Skeletal muscle satellite cell (primary cell): ENCODE data around the gene PSMG4.

Source experiments
- H3K27me3 ChIP-seq: 2 replicates; pipeline ENCODE4 v1.7.0; 2013; ENCODE audit warnings: low read length; ENCODE audit not compliant: control insufficient read depth, insufficient read depth
- H3K36me3 ChIP-seq: 2 replicates; pipeline ENCODE4 v1.7.0; 2013; ENCODE audit warnings: mild to moderate bottlenecking, control low read depth, low read length; ENCODE audit not compliant: insufficient read depth
- H3K4me1 ChIP-seq: 2 replicates; pipeline ENCODE4 v1.7.0; 2013; ENCODE audit warnings: low read length; ENCODE audit not compliant: control insufficient read depth, insufficient read depth
- H3K4me2 ChIP-seq: 2 replicates; pipeline ENCODE4 v1.7.0; 2013; ENCODE audit warnings: mild to moderate bottlenecking, low read length
- H3K4me3 ChIP-seq: 2 replicates; pipeline ENCODE4 v1.7.0; 2013; ENCODE audit warnings: low read length
- H3K9ac ChIP-seq: 2 replicates; pipeline ENCODE4 v1.7.0; 2013; ENCODE audit warnings: mild to moderate bottlenecking, low read depth, low read length, moderate library complexity
- H3K9me3 ChIP-seq: replicated peaks from 2 replicates; pipeline ENCODE4 v1.7.0; 2013; ENCODE audit warnings: mild to moderate bottlenecking, control low read depth, low read length

PSMG4 gene

DNA sequence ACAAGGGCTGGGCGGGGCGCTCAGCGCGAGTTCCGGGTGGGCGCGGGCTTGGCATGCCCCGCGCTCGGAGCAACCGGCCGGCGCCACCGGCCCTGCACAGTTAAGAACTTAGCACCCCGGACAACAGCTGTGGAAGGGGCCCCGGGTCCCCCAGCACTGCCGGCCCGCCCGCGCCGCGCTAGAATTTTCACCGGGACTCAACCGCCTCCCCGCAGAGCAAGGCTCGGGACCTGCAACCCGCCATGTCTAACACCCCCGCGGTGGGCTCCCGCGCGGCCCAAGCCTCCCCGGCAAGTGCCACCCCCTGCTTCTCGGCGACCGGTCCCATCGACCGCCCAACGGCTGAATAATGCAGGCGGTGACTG, 5.2 kb upstream of the PSMG4 start:
- Histone ChIP-seq H3K9ac (no peak overlapping the region), H3K36me3 (no peaks in the 10 kb centered on the region), H3K4me3 (no peak overlapping the region), H3K9me3 (no peaks in the 10 kb centered on the region), H3K4me1 (peaks cover 9% of the 10 kb centered on the region), H3K4me2 (no peak overlapping the region), H3K27me3 (peaks cover 7% of the 10 kb centered on the region)

DNA sequence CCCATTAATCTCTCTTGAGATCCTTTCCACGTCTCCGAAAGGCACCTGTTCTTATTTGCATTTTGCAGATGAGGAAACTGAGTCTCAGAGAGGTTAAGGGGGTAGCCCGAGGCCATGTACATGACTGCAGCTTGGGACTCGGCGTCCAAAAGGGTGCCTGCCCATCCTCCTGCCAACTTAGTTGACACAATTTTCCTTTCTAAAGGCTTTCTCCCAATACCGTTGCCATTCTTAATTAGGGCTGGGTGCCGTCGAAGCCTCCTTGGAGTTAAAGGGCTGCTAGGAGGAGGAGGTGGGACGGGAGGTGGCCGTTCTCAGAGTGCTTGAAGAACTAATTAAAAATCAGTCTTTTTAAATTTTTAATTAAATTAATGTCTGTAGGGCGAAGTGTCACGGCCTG, 546 bp upstream of the PSMG4 start:
- Histone ChIP-seq H3K27me3 (peaks cover 7% of the 10 kb centered on the region), H3K4me3 (peak overlapping the region; percentile 96)

DNA sequence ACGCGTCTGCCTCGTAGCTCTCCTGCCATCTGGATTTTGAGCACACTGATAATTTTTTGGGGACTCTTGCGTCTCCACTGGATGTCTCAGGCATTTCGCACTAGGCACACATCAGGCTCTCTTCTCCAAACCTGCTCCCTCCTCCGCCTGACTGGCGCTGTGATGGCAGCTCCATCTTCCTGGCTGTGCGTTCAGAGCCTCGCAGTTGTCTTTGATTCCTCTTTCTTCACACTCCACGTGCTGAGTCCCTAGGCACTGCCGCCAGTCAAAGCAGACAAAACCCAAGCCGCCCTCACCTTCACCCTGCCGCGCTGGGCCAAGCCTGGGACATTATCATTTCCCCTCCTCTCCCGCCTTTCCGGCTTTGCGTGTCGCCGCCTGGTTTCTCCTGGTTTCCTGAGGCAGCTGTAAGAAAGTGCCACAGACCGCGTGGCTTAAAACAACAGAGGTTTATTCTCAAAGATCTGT, 778 bp downstream of the PSMG4 start:
- peak overlapping the region; percentile 89 for H3K4me2 ChIP-seq
- peak overlapping the region; percentile 80 for H3K9ac ChIP-seq
- no peaks in the 10 kb centered on the region for H3K9me3 ChIP-seq
- H3K27me3 ChIP-seq, result peaks cover 7% of the 10 kb centered on the region
- peaks cover 12% of the 10 kb centered on the region for H3K36me3 ChIP-seq
- peaks cover 26% of the 10 kb centered on the region for H3K4me1 ChIP-seq
- peak overlapping the region; percentile 96 for H3K4me3 ChIP-seq

More for the DNA sequence above, 546 bp upstream of the PSMG4 start:
- Histone ChIP-seq H3K36me3 (no peaks in the 10 kb centered on the region), H3K9ac (peak overlapping the region; percentile 49), H3K9me3 (no peaks in the 10 kb centered on the region), H3K4me2 (peak overlapping the region; percentile 89), H3K4me1 (peaks cover 25% of the 10 kb centered on the region)

DNA sequence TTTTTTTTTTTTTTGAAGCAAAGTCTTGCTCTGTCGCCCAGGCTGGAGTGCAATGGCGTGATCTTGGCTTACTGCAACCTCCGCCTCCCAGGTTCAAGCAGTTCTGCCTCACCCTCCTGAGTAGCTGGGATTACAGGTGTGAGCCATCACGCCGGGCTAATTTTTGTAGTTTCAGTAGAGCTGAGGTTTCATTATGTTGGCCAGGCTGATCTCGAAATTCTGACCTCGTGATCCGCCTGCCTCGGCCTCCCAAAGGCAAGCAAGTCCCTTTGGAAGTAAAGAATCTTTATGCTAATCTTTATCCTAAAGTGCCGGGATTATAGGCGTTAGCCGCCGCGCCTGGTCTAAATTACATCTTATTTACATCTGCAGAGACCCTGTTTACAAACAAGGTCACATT, 1.5 kb downstream of the PSMG4 start:
- Histone ChIP-seq H3K9me3 (no peaks in the 10 kb centered on the region), H3K4me1 (peaks cover 26% of the 10 kb centered on the region), H3K36me3 (peaks cover 17% of the 10 kb centered on the region), H3K4me2 (peak overlapping the region; percentile 62), H3K4me3 (peak overlapping the region; percentile 18), H3K27me3 (peaks cover 7% of the 10 kb centered on the region), H3K9ac (no peak overlapping the region)

DNA sequence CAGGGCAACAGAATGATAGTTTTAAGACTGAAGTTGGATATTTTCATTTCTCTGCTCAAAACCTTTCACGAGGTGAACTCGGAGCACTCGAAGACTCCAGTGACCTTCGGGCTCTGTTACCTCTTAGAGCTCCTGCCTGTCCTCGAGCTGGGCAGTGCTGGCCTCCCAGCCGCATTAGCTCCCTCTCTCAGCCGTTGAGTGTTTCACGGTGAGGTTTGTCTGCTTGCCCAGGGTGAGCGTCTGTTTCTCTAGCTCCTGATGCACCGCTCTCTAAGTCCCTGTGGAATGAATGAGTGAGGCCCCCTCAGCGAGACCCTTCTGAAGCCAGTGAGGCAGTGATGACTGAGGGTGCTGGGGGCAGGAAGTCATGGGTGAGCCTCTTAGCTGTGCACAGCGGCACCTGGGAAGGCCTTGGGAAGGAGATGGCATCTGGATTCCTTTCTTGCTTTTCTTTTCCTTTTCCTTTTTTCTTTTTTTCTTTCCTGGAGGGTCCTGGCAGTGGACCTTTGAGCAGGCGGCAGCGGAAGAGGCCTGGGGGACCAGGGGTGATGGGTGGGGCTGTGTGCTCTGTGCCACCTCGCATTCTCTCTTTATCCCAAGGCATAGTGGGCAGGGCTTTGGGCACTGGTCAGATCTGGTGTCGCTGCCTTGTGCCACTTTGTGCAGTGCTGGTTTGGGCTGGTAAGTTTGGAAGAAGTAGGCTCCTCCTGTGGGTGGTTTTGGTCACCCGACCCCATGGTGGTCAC, 2.2 kb downstream of the PSMG4 start:
- H3K36me3 ChIP-seq, result peaks cover 18% of the 10 kb centered on the region
- peak overlapping the region; percentile 62 for H3K4me2 ChIP-seq
- no peaks in the 10 kb centered on the region for H3K9me3 ChIP-seq
- peaks cover 26% of the 10 kb centered on the region for H3K4me1 ChIP-seq
- H3K27me3 ChIP-seq, result peaks cover 3% of the 10 kb centered on the region
- H3K9ac ChIP-seq, result no peak overlapping the region
- peak overlapping the region; percentile 18 for H3K4me3 ChIP-seq

DNA sequence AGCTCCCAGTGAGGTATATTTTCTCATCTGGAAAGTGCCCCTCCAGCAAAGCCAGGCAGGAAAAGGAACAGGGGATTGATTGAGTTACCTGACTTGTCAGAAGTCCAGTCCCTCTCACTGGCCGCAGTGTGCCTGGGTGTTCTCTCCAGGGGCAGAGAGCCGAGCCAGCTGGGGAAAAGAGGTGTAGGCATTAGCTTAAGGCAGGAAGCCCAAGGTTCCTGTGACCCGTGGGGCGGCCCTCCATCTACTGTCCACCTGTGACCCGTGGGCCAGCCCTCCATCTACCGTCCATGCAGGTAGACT, 2.7 kb downstream of the PSMG4 start:
- Histone ChIP-seq H3K27me3 (no peaks in the 10 kb centered on the region), H3K4me3 (no peak overlapping the region), H3K36me3 (peaks cover 21% of the 10 kb centered on the region), H3K4me1 (peaks cover 26% of the 10 kb centered on the region), H3K4me2 (peak overlapping the region; percentile 62), H3K9me3 (no peaks in the 10 kb centered on the region), H3K9ac (no peak overlapping the region)

DNA sequence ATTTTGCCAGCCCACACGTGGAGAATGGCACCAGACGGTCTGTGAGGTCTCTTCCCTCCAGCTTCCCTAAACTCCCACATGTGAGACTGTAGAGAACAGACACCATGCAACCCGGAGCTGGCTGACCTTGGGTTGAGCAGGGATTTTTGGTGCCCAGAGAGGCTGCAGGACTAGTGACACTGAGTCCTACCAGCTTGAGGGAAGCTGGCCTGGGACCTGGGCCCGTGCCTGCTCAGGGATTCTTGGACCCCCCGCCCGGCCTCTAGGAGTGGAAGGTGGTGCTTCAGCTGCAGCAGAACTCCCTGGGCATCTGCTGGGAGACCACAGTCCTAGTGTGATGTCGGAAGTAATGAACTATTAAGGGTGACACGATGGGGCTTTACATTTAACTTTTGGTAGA, 3.2 kb downstream of the PSMG4 start:
- Histone ChIP-seq H3K9me3 (no peaks in the 10 kb centered on the region), H3K36me3 (peaks cover 21% of the 10 kb centered on the region), H3K27me3 (no peaks in the 10 kb centered on the region), H3K4me3 (no peak overlapping the region), H3K9ac (no peak overlapping the region), H3K4me1 (peaks cover 26% of the 10 kb centered on the region), H3K4me2 (no peak overlapping the region)

DNA sequence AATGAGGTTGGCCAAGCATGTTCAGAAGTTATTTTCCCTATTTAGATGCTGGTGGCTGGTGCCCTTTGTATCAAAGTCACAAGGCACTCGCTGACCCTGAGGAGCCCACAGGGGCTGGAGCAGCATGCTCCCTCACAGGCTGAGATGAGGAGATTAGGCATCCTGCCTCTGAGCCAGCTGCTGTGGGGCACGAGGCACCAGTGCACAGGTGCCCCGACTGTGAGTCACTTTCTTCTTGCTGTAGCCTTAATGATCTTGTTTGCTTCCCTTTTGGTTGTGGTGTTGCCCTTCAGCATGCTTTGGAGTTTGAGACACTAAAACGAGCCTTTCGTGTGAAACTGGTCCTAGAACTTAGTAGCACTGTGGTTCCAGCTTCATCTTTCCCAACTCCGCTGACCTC, 4.3 kb downstream of the PSMG4 start:
- Histone ChIP-seq H3K4me3 (no peak overlapping the region), H3K27me3 (no peaks in the 10 kb centered on the region), H3K4me2 (no peak overlapping the region), H3K36me3 (peaks cover 21% of the 10 kb centered on the region), H3K9me3 (no peaks in the 10 kb centered on the region), H3K4me1 (peaks cover 26% of the 10 kb centered on the region), H3K9ac (no peak overlapping the region)

DNA sequence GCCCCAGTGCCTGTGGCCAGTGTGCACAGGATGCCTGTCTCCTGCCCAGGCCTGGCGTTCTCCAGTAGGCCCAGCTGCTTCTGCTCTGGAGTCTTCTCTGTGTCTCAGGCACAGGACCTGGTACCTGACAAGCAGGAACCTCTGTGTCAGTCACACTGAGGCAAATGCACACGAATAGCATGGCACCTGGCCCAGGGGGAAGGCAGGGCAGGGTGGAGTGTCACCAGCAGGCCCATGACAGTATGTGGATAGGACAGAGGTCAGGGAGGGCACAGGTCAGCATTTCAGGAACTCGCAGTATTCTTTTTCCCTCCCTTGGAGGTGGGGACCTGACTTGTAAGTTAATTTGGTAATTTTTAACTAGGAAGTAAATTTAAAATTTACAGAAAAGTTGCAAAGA, 5.6 kb downstream of the PSMG4 start:
- peaks cover 21% of the 10 kb centered on the region for H3K4me1 ChIP-seq

DNA sequence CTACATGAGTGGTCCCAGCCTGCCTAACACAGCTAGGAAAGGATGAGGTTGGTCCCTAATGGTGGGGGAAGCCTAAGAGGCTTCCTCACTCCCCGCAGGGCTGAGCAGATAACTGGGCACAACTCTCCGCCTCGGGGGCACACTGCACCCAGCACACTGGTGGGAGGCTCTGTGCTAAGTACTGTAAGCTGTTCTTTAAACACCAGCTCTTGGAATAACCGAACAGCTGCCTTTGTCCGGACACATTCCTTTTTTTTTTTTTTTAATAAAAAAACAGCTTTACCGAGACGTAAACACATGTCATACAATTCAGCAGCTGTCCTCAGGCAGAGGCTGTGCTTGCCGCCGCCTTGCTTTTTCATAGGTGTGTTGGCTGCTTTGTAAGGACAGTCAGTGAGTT, 6.9 kb downstream of the PSMG4 start:
- H3K27me3 ChIP-seq, result no peaks in the 10 kb centered on the region
- H3K9me3 ChIP-seq, result no peaks in the 10 kb centered on the region
- no peak overlapping the region for H3K9ac ChIP-seq
- no peak overlapping the region for H3K4me3 ChIP-seq
- peaks cover 14% of the 10 kb centered on the region for H3K4me1 ChIP-seq
- H3K4me2 ChIP-seq, result no peak overlapping the region
- peaks cover 38% of the 10 kb centered on the region for H3K36me3 ChIP-seq

More for the DNA sequence above, 5.6 kb downstream of the PSMG4 start:
- no peak overlapping the region for H3K4me3 ChIP-seq
- H3K36me3 ChIP-seq, result peaks cover 27% of the 10 kb centered on the region
- no peaks in the 10 kb centered on the region for H3K9me3 ChIP-seq
- no peak overlapping the region for H3K9ac ChIP-seq
- no peak overlapping the region for H3K4me2 ChIP-seq
- no peaks in the 10 kb centered on the region for H3K27me3 ChIP-seq

DNA sequence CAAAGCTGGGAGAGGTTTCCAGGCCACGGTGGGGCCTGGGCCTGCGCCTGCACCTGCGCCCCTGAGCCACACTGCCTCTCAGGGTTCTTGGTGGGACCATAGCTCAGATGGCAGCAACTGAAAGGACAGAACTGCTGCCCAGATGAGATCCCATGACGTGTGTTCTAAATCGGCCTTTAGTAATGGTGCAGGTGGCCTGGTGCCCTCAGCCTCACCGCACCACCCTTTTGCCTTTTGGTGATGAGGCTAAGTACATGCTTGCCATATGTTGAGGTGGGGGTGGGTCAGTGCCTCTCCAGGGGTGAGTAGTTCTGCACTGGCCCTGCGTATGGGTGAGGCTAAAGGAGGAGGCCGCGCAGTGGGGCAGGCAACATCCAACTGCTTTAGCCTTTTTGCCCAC, 7.4 kb downstream of the PSMG4 start:
- no peaks in the 10 kb centered on the region for H3K9me3 ChIP-seq
- H3K36me3 ChIP-seq, result peaks cover 42% of the 10 kb centered on the region
- H3K4me2 ChIP-seq, result no peak overlapping the region
- no peak overlapping the region for H3K4me3 ChIP-seq
- no peak overlapping the region for H3K9ac ChIP-seq
- no peaks in the 10 kb centered on the region for H3K27me3 ChIP-seq
- H3K4me1 ChIP-seq, result peaks cover 9% of the 10 kb centered on the region

DNA sequence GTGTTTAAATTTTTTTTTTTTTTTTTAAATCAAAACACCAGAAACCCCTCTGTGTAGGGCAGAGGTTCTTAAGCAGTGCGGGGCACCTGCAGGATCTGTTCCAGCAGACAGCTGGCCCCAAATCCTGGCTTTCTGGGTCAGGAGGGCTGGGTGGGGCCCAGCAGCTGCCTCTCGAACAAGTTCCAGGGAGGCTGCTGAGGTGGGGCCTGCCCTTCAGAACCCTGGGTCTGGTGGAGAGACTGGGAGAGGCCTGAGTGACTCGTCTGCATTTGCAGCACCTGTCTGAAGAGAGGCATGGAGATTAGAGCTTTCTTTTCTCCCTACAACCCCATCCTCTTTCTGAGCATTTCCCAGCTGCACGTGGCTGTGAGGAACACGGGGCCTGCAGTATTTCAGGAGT, 8.4 kb downstream of the PSMG4 start:
- H3K9ac ChIP-seq, result no peak overlapping the region
- H3K36me3 ChIP-seq, result peaks cover 52% of the 10 kb centered on the region
- peaks cover 5% of the 10 kb centered on the region for H3K4me1 ChIP-seq
- no peaks in the 10 kb centered on the region for H3K9me3 ChIP-seq
- no peaks in the 10 kb centered on the region for H3K27me3 ChIP-seq
- no peak overlapping the region for H3K4me2 ChIP-seq
- H3K4me3 ChIP-seq, result no peak overlapping the region
